Thyroid gland (tissue), 4 donors: Measurements from ENCODE around the gene TMPRSS7.
A peak's percentile ranks its signal among the peaks of the same experiment; 100 is the strongest.

Experiments
- POLR2A ChIP-seq, 2 donors: fragments of 450-650 bp; IDR thresholded peaks; one replicate each; pipeline ENCODE4 v1.6.1; 2017; ENCODE audit warnings: antibody characterized with exemption in 2 of 2, mild to moderate bottlenecking in 2 of 2, moderate library complexity in 1 of 2
- TF ChIP-seq, protein P1 (sequence below), 6 experiments: fragments of 200-600 bp in 3 of 6; fragments of 450-650 bp in 3 of 6; sonication (generic) in 3 of 6; IDR thresholded peaks; one replicate each; pipeline ENCODE4 v1.5.1; 2016 to 2019; ENCODE audit warnings: antibody characterized with exemption in 6 of 6, mild to moderate bottlenecking in 2 of 6, inconsistent platforms in 1 of 6, moderate library complexity in 1 of 6

DNA sequence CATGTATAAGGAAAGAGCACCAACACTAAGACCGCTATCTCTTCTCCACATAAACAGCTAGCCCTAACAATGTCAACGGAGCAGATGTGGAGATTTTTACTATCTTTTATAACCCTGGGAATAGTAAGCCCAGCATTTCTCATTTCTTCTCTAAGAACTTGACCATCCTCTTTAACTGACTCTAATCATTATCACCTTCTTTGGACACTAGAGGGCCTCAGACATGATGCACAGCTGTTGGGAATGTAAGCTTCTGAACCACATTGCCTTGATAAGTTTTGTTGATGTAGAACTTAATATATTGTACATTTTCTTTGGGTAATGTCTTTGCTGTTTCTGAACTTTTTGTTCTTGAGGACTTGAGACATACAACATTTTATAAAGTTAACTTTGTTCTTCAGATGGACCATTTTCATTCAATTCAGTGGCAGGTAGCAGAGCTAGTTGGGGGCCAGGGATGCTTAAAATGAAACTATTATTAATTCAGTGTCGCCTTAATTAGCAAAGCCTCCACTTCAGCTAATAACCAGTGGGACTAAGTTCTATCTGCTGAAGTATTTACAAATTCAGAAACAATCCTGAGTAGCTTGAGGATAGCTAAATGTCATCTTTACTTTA is 45.4 kb upstream of the TMPRSS7 start:
- TF ChIP-seq, protein P1, sequence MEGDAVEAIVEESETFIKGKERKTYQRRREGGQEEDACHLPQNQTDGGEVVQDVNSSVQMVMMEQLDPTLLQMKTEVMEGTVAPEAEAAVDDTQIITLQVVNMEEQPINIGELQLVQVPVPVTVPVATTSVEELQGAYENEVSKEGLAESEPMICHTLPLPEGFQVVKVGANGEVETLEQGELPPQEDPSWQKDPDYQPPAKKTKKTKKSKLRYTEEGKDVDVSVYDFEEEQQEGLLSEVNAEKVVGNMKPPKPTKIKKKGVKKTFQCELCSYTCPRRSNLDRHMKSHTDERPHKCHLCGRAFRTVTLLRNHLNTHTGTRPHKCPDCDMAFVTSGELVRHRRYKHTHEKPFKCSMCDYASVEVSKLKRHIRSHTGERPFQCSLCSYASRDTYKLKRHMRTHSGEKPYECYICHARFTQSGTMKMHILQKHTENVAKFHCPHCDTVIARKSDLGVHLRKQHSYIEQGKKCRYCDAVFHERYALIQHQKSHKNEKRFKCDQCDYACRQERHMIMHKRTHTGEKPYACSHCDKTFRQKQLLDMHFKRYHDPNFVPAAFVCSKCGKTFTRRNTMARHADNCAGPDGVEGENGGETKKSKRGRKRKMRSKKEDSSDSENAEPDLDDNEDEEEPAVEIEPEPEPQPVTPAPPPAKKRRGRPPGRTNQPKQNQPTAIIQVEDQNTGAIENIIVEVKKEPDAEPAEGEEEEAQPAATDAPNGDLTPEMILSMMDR (IDR thresholded peaks at IDR 0.05), result peak; percentile 14 to 74 (median 60)
- no peak for TF ChIP-seq POLR2A (IDR thresholded peaks at IDR 0.05)
